CD4-positive, alpha-beta T cell treated with Interleukin-12 subunit alpha and Interleukin-12 subunit beta, for 1 hour (primary cell): Measurements from ENCODE around the gene NAV3.

Experiments
- DNase-seq: peaks from one replicate; pipeline ENCODE4 v3.0.0-alpha.2; 2020

NAV3 gene

GRCh38 chr12:78143717-78144116 is 313.0 kb downstream of the NAV3 start:
- no peak for DNase-seq

GRCh38 chr12:78145398-78145797 is 314.7 kb downstream of the NAV3 start:
- no peak for DNase-seq

DNA sequence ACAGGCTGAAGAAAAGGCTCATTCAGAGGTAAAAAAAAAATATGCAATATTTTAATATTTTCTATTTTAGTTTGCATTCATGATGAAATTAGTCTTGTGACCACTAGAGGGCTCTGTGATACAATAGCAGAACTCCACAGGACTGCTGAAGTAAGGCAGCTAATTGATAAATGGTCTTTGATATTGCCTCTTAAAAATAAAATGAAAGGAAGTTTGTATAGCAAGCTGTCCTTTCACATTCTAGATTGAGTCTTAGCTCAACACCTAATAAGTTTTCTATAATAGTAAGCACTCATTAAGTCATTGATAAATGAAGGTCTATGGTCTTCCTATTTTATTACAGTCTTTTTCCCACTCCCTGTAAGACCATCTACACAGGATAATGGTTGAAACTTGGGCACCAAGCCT is 315.7 kb downstream of the NAV3 start:
- no peak for DNase-seq

- no peak for DNase-seq
Observed at GRCh38 chr12:78149459-78149858, 318.8 kb downstream of the NAV3 start.

DNA sequence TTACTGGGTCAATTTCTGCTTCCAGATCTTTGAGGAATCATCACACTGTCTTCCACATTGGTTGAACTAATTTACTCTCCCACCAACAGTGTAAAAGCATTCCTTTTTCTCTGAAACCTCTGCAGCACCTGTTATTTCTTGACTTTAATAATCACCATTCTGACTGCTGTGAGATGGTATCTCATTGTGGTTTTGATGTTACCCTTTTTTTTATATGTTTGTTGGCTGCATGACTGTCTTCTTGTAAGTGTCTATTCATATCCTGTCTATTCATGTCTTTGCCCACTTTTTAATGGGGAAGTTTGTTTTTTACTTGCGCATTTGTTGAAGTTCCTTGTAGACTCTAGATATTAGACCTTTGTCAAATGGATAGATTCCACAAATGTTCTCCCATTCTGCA is 324.9 kb downstream of the NAV3 start:
- no peak for DNase-seq

- no peak for DNase-seq
Observed at GRCh38 chr12:78156751-78157150, 326.1 kb downstream of the NAV3 start.

DNA sequence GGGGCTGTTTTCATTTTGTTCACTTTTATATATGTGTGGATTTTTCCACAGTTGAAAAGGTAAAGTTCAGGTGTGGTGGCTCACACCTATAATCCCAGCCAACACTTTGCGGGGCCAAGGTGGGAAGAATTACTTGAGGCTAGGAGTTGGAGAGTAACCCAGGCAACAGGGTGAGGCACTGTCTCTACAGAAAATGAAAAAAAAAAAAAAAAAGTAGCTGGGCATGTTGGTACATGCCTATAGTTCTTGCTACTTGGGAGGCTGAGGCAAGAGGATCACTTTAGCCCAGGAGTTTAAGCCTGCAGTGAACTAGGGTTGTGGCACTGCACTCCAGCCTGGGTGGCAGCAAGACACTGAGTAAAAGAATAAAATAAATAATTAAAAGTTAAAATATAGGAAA is 326.5 kb downstream of the NAV3 start:
- no peak for DNase-seq

DNA sequence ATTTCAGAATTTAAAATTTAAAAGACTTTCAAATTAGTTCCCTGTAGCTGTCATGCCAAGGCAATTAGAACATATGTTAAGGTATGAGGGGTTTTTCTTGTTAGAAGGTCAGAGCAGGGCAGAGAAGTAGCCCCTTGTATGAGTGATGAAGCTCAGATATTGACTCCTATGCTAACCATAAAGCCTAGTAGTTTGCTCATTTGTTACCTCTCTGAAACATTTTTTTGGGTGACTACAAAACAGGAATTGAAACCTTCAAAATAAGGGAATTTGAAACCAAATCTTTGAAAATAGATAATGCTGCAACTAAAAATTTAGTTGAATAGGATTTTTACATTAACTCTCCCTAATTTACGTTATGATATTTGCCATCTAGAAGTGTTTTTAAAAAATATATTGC is 333.5 kb downstream of the NAV3 start:
- no peak for DNase-seq

DNA sequence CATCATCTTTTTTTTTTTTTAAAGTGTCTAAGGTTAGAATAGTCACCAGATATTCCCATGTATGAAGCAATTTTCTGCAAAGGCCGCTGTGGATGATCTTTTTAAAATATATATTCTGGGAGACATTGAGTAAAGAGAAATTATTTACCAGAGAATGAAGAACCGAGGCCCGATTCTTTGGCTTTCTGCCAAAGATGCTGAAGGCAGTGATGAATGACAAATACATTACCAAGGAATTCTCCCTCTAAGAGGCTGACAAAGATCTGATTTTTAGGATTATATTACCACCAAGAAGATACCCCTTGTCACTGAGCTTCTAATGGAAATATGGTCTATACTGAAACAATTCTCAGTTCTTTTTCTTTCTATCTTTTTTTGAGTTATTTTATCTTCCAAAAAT is 336.8 kb downstream of the NAV3 start:
- no peak for DNase-seq

- no peak for DNase-seq
Observed at GRCh38 chr12:78171061-78171460, 340.4 kb downstream of the NAV3 start.

GRCh38 chr12:78176643-78177042 is 345.9 kb downstream of the NAV3 start:
- no peak for DNase-seq

- DNase-seq, result no peak
Observed at GRCh38 chr12:78177298-78177697, 346.6 kb downstream of the NAV3 start.

DNA sequence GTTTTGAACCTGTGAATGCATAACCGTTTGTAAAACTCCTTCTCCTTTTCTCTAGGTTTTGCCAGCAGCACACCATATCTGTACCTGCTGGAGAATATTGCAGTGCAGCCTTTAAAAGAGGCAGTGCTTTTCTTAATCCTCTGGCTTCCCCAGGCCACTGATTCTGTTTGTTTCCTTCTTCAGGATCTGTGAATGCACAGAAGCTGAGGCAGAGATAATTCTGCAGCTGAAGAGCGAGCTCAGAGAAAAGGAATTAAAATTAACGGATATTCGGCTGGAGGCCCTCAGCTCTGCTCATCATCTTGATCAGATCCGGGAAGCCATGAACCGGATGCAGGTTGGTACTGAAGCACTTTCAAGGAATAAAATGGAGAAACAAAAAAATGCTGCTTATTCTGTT is 348.7 kb downstream of the NAV3 start:
- no peak for DNase-seq

DNA sequence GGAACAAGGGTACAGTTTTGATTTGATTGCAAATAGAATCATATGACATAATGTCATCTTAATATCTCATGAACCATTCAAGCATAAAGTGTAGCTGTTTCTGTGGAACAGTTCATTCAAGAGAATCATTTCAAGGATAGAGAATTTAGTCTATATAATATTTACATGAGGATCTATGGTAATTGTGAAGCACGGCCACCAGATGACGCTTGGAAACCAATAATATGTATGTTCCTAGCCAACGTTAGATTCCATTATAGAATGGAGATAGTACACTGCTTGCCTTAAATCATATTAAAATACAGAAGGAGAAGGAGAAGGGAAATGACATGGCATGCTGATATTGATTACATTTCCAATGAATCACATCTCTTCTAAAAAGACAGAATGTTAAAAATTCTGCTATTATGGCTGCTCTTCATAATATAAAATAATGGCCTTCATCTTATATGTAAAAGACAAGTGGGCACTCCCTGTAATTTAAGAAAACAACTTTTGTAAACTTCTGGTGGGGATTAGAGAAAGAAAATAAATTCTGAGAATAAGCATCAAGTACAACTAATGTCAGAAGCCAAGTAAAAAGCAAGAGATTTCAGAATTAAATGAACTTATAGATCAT is 351.0 kb downstream of the NAV3 start:
- no peak for DNase-seq

DNA sequence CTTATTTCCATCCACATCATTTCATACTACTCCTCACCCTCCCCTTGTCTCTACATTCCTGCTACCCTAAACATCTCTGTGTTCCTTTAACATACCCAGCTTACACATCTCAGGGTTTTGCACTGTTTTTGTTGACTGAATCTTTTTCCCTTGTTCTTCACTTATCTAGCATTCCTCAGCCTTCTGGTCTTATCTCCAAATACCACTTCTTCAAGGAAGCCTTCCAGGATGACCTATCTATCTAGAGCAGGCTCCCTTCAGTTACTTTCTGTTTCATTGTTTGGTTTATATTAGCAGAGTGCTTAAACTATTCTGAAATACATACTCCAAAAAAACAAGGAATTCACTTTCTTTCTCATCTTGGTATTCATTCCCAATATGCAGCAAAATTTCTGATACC is 353.1 kb downstream of the NAV3 start:
- no peak for DNase-seq

DNA sequence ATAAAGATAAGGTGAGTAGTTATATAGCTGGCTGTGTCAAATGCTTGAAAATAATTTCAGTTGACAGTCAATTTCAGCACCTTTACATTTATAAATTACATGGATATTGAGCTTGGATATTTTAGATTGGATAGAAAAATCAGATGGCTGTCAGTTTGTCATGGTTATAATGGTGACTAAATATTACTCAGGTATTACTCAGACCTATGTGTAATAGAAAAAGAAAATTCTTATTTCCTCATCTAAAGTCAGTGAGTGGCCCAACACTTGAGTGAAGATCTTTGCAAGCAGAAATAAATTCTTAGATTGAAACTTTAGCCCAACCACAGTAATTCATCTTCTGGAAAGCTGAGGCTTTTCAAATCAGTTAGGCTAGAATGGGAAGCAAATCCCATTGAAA is 354.4 kb downstream of the NAV3 start:
- no peak for DNase-seq

DNA sequence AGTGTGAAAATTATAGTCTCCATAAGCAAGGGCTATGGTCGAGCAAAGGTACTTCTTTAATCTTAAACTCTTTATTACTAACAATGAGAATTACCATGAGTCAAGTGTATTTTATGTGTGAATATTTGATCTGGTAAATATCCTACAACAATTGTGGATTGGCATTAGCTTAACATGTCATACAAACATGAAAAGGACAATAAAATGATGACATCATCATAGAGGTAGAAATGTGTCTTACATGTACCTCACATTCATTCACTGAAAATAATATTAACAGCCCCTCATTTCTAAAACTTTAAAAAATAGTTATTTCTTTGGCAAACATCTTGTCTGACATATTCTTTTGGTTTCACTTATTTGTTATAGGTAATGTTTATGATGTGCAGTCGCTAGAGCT is 355.0 kb downstream of the NAV3 start:
- no peak for DNase-seq

GRCh38 chr12:78186670-78187069 is 356.0 kb downstream of the NAV3 start:
- DNase-seq, result no peak

- DNase-seq, result no peak
Observed at GRCh38 chr12:78187741-78188140, 357.0 kb downstream of the NAV3 start.

- no peak for DNase-seq
Observed at GRCh38 chr12:78189656-78190055, 359.0 kb downstream of the NAV3 start.

DNA sequence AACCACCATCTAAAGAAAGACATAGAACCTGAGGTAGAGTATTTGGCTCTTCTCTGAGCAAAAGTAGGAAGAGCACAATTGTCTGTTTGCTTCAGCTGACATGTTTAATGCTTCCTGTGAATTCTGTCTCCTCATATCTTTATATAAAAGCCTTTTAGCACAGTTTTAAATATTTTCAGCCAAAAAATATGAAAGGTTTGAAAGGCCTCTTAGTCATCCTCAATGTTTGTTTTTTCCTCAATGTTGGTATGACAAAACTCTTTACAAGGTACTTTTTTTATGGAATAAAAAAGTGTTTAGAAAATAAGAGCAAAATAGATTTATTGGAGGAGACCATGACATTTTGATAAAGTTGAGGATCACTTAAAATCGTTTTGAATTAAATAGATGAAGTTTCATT is 360.9 kb downstream of the NAV3 start:
- DNase-seq, result no peak

- no peak for DNase-seq
Observed at GRCh38 chr12:78192979-78193378, 362.3 kb downstream of the NAV3 start.

- no peak for DNase-seq
Observed at GRCh38 chr12:78194448-78194847, 363.8 kb downstream of the NAV3 start.

GRCh38 chr12:78198896-78199295 is 368.2 kb downstream of the NAV3 start:
- DNase-seq, result no peak

DNA sequence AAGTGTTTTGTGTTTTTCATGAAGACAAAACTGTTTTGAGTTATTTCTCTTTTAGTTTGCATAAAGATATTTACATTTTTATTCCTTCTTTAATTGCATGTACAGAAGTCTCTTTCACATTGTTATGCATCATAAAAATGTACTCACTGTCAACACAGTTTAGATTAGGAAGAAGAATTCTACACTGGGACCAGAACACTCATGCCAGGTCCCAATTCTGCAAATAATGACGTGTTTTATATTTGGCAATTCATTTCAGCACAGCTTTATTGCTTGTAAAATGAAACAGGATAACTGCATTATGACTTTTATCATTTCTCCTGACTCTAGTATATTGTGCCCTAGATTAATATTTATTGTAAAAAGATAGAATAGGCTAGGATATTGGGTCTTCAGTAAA is 369.2 kb downstream of the NAV3 start:
- no peak for DNase-seq

DNA sequence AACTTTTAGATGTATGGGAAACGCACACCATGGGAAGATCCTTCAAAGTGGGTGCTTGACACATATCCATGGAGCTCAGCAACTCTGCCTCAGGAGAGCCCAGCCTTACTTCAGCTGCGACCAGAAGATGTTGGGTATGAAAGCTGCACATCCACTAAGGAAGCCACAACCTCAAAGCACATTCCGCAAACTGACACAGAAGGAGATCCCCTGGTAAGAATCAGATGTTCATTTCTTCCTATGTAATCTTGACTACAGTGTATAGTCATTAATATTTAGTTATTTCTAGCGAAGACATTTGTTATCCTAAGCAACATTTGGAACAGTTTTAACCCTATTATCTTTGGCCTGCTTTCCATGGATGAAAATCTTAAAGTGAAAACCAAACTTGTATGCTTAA is 374.2 kb downstream of the NAV3 start:
- DNase-seq, result no peak
